WERI-Rb-1 (cell line): ENCODE results near the gene UVRAG.

ENCODE experiments used
- DNase-seq: peaks from one replicate; pipeline ENCODE4 v3.0.0-alpha.2; 2020
- H3K27ac ChIP-seq: fragments of 250-450 bp; sonication (Bioruptor Pico); 2 replicates; pipeline ENCODE4 v1.5.1; 2020; ENCODE audit warnings: mild to moderate bottlenecking, moderate library complexity
- H3K27me3 ChIP-seq: fragments of 250-450 bp; sonication (Bioruptor Pico); 2 replicates; pipeline ENCODE4 v1.5.1; 2021; ENCODE audit warnings: mild to moderate bottlenecking, low read depth, moderate library complexity; ENCODE audit not compliant: insufficient read depth, severe bottlenecking
- H3K36me3 ChIP-seq: fragments of 250-450 bp; sonication (Bioruptor Pico); 2 replicates; pipeline ENCODE4 v1.5.1; 2020; ENCODE audit warnings: mild to moderate bottlenecking, moderate library complexity
- H3K4me3 ChIP-seq: 2 replicates; pipeline ENCODE4 v1.5.1; 2011; ENCODE audit warnings: low read depth, mild to moderate bottlenecking, control low read depth, low read length
- H3K9me3 ChIP-seq: fragments of 250-450 bp; sonication (Bioruptor Pico); 2 replicates; pipeline ENCODE4 v1.5.1; 2021; ENCODE audit warnings: mild to moderate bottlenecking, moderate library complexity; ENCODE audit not compliant: severe bottlenecking
- CTCF ChIP-seq: IDR thresholded peaks from 2 replicates; pipeline ENCODE4 v1.5.1; 2011; ENCODE audit warnings: low read depth, mild to moderate bottlenecking, control low read depth, inconsistent platforms, low read length

The UVRAG gene

GRCh38 chr11:75785187-75785586 is 29.8 kb upstream of the UVRAG start:
- H3K4me3 ChIP-seq, result no peak overlapping the region
- TF ChIP-seq CTCF, result no peak
- DNase-seq, result no peak
- H3K9me3 ChIP-seq, result no peaks in the 10 kb centered on the region
- no peak overlapping the region for H3K27ac ChIP-seq
- H3K27me3 ChIP-seq, result no peaks in the 10 kb centered on the region
- no peaks in the 10 kb centered on the region for H3K36me3 ChIP-seq

GRCh38 chr11:75786101-75786736 is 28.8 kb upstream of the UVRAG start:
- no peak for DNase-seq
- no peak overlapping the region for H3K4me3 ChIP-seq
- H3K9me3 ChIP-seq, result no peaks in the 10 kb centered on the region
- TF ChIP-seq CTCF, result no peak
- H3K27me3 ChIP-seq, result no peaks in the 10 kb centered on the region
- H3K27ac ChIP-seq, result no peak overlapping the region
- H3K36me3 ChIP-seq, result no peaks in the 10 kb centered on the region

GRCh38 chr11:75789521-75789920 is 25.5 kb upstream of the UVRAG start:
- TF ChIP-seq CTCF, result no peak
- Histone ChIP-seq H3K27ac (no peak overlapping the region), H3K4me3 (no peak overlapping the region), H3K36me3 (no peaks in the 10 kb centered on the region), H3K27me3 (no peaks in the 10 kb centered on the region), H3K9me3 (no peaks in the 10 kb centered on the region)
- no peak for DNase-seq

GRCh38 chr11:75790986-75791385 is 24.0 kb upstream of the UVRAG start:
- Histone ChIP-seq H3K27ac (no peak overlapping the region), H3K9me3 (no peaks in the 10 kb centered on the region), H3K4me3 (no peak overlapping the region), H3K27me3 (no peaks in the 10 kb centered on the region), H3K36me3 (no peaks in the 10 kb centered on the region)
- no peak for TF ChIP-seq CTCF
- DNase-seq, result no peak

- DNase-seq, result peak; percentile 28
- H3K27me3 ChIP-seq, result no peaks in the 10 kb centered on the region
- H3K4me3 ChIP-seq, result no peak overlapping the region
- H3K36me3 ChIP-seq, result no peaks in the 10 kb centered on the region
- no peak for TF ChIP-seq CTCF
- peak overlapping the region; percentile 31; the same call in 1 of the 2 replicates for H3K27ac ChIP-seq
- H3K9me3 ChIP-seq, result no peaks in the 10 kb centered on the region
Measured at GRCh38 chr11:75792127-75792731, 22.8 kb upstream of the UVRAG start.
